NAMALWA (cell line): ENCODE measurements around the gene SLC27A3.
A peak's percentile ranks its signal among the peaks of the same experiment; 100 is the strongest.

Source experiments
- DNase-seq: peaks from one replicate; pipeline ENCODE4 v3.0.0-alpha.2; 2015; ENCODE audit warnings: low spot score

SLC27A3 gene

GRCh38 chr1:153799566-153800465 is 24.6 kb downstream of the SLC27A3 start:
- no peak for DNase-seq

- no peak for DNase-seq
Measured at GRCh38 chr1:153800516-153800915, 25.3 kb downstream of the SLC27A3 start.

- DNase-seq, result no peak
Measured at GRCh38 chr1:153801028-153801625, 25.9 kb downstream of the SLC27A3 start.

DNA sequence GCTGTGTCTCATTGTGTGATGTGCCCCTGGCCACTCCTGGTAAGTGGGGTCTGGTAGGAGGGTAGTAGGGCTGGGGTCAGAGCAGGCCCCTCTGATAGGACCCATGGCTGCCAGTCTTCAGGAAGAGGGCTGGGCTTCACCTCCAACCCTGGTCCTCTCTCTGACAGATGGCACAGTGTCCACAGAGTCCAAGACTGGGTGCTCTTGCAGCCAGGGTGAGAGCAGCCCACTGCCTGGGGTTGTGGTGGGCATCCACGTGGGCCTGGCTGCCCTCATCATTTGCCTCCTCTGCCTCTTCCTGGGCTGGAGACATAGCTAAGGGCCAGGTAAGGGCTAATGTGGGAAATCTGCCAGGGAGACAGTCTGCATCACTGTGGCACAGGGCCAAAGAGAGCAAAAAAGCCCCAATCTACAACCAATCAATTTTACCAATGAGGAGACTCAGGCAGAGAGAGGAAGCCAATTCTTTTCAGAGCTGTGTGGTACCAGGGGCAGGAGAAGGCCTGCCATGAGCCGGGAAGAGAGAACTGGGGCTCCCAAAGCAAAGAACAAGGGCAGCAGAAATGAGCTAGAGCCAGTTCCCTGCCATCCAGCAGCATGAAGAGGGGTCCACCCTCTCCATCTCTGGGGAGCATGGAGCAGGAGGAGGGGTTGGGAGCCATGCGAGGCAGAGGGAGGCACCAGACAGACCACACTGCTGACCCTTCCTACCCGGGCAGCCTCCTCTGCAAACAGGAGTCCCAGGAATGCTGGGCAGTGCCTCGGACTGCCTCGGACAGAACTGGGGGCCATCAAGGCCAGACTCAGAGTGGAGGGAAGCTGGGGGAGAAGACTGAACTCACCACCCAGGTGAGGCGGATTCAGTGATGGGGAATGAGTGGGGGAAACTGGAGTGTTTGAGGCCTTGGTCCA is 26.8 kb downstream of the SLC27A3 start:
- no peak for DNase-seq

- no peak for DNase-seq
Measured at GRCh38 chr1:153803470-153804056, 28.4 kb downstream of the SLC27A3 start.

- no peak for DNase-seq
Measured at GRCh38 chr1:153804112-153804511, 28.9 kb downstream of the SLC27A3 start.

DNA sequence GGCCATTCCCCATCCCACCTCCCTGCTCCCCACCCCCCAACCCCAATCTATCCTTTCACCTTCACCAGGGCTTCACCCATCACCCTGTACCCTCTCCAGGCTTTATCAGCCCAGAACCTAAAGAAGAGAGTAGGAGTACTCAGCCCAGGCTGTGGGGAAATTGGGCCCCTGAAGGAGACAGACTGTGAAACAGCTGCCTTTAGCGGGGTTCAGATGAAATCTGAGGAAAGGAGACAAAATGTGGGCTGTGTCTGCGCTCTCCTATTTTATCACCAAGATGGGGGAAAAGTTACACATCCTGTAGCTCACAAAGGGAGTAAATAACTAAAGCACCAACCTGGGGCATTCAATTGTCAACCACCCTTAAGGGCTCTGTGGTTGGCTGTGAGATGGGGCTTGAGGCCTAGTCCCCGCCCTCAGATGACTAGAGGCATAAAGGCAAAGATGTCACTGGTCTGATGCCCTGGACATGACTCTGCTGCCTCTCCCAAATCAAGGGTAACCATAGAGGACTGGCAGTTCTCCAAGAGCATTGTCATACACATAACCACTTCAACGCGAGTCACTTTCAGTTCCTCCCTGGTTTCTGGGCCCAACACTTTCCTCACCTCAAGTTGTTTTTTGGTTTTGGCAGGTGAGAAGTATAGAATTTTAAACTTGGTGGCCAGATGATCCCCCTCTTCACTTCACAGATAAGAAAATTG is 30.0 kb downstream of the SLC27A3 start:
- peak; percentile 94 for DNase-seq

DNA sequence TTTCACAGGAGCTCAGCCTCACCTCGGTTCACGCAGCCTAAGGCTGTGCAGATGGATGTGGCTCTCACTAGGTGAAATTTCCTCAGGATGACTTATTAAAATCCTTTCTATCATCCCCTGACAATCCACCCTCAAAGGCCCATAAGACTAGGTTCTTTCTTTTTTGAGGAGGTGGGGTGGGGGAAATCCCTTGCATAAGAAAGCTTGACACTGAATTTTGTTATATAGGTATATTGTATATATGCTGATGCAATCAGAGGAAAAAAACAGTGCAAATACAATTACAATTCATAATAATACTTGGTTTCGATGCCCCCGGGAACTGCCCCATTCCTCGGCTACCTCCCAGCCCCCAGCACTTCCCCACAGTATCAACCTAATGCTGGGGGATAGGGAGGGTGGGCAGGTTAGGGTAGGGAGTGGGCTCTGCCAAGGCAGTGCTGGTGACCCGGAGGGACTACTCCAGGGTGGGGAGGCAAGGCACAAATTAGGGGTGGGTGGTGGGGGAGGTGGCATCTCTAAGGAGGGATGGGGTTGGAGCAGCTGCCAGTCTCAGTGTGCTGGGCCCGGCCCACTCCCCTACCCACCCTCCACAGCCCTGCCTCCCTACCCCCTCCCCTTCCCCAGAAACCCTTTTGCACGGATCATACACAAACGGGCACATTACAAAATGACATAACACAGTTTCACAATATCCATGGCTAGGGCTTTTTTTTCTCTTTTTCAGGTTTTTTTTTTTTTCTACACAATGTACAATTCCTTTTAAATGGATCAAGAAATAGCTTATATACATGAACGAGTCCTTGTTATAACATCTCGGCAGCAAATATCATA is 30.9 kb downstream of the SLC27A3 start:
- DNase-seq, result no peak

- no peak for DNase-seq
Measured at GRCh38 chr1:153816283-153816889, 41.2 kb downstream of the SLC27A3 start.

- DNase-seq, result no peak
Measured at GRCh38 chr1:153818876-153819275, 43.7 kb downstream of the SLC27A3 start.

- DNase-seq, result peak; percentile 38
Measured at GRCh38 chr1:153827168-153827964, 52.2 kb downstream of the SLC27A3 start.
